Transverse colon (tissue), 4 donors: ENCODE measurements around the gene STK10.

ENCODE experiments used
- CTCF ChIP-seq, 5 experiments: fragments of 200-600 bp in 3 of 5; fragments of 450-650 bp in 2 of 5; sonication (generic) in 3 of 5; IDR thresholded peaks; 1 replicate in 2 of 5; 2 replicates in 3 of 5; pipeline ENCODE4 v1.5.1; 2016 to 2017; ENCODE audit warnings: antibody characterized with exemption in 5 of 5, inconsistent platforms in 3 of 5, mild to moderate bottlenecking in 2 of 5, moderate library complexity in 1 of 5
- EP300 ChIP-seq: sonication (generic); formaldehyde crosslinking; IDR thresholded peaks from one replicate; pipeline ENCODE4 v1.6.1; 2017; ENCODE audit warnings: antibody characterized with exemption, low read depth
- POLR2A ChIP-seq: fragments of 450-650 bp; IDR thresholded peaks from one replicate; pipeline ENCODE4 v1.6.1; 2016; ENCODE audit warnings: antibody characterized with exemption, mild to moderate bottlenecking, moderate library complexity
- POLR2AphosphoS5 ChIP-seq, 3 donors: sonication (generic); formaldehyde crosslinking; IDR thresholded peaks; one replicate each; pipeline ENCODE4 v1.6.1; 2016; ENCODE audit warnings: antibody characterized with exemption in 3 of 3

GRCh38 chr5:172065431-172066065 lies 122.5 kb downstream of the STK10 start:
- TF ChIP-seq POLR2A (no peak), CTCF (IDR thresholded peaks at IDR 0.05) (no peak), EP300 (no peak), POLR2AphosphoS5 (IDR thresholded peaks at IDR 0.05) (no peak)
